Fibroblast of lung (primary cell): ENCODE results near the gene PSMB5.

Experiments
- EZH2 ChIP-seq: IDR thresholded peaks from 2 replicates; pipeline ENCODE4 v1.5.1; 2012; ENCODE audit warnings: low read length, control low read depth, mild to moderate bottlenecking; ENCODE audit errors: missing control alignments
- TF ChIP-seq, protein P1 (sequence below), 2 donors: IDR thresholded peaks in 1 of 2; conservative IDR thresholded peaks in 1 of 2; 1 replicate in 1 of 2; 2 replicates in 1 of 2; pipeline ENCODE4 v1.5.1; 2011 to 2012; ENCODE audit warnings: low read length in 2 of 2, control low read depth in 1 of 2, inconsistent platforms in 1 of 2, low read depth in 1 of 2, mild to moderate bottlenecking in 1 of 2

DNA sequence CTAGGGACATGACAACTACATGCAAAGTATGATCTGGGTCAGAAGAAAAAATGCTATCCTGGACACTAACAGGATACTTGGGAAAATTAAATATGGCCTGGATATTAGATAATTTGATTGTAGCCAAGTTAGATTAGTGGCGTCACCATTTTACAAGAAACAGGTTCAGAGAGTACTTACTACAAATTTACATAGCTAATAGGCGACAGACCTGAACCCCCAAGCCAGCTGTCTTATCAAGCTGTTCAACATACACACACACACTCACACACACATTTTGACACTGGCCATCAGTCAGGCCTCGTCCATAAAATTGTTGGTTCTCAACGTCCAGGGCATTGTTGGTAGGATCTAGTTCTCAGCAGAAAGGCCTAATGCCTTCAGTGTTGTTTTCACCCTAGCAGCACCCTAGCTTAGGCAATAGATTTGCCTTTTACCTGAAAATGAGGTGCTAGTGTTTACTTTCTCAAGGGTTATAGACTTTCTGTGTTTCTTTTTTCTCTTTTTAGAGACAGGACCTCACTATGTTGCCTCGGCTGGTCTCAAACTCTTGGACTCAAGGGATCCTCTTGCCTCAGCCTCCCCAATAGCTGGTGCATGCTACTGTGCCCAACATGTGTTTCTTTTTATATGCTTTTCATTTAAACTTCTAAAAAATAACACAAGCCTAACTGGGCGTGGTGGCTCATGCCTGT is 21.5 kb downstream of the PSMB5 start:
- TF ChIP-seq, protein P1, sequence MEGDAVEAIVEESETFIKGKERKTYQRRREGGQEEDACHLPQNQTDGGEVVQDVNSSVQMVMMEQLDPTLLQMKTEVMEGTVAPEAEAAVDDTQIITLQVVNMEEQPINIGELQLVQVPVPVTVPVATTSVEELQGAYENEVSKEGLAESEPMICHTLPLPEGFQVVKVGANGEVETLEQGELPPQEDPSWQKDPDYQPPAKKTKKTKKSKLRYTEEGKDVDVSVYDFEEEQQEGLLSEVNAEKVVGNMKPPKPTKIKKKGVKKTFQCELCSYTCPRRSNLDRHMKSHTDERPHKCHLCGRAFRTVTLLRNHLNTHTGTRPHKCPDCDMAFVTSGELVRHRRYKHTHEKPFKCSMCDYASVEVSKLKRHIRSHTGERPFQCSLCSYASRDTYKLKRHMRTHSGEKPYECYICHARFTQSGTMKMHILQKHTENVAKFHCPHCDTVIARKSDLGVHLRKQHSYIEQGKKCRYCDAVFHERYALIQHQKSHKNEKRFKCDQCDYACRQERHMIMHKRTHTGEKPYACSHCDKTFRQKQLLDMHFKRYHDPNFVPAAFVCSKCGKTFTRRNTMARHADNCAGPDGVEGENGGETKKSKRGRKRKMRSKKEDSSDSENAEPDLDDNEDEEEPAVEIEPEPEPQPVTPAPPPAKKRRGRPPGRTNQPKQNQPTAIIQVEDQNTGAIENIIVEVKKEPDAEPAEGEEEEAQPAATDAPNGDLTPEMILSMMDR (conservative IDR thresholded peaks at IDR 0.05 in 1 of 2, IDR thresholded peaks at IDR 0.05 in 1 of 2; ENCODE audit: low read depth in 1 of 2, low read length in 2 of 2) = no peak
- no peak for TF ChIP-seq EZH2
